Mucosa of descending colon (tissue), 3 donors: ENCODE measurements around the gene CEP112. TPM values are rescaled to one million over a fixed set of nuclear protein-coding genes. Genes with fewer than 3 reads are reported as not detected.

ENCODE experiments used
- ATAC-seq: fragments of 200-7000 bp; cut with Tn5 transposase; one replicate; pipeline ENCODE4 v1.9.1; 2020; ENCODE audit warnings: mild to moderate bottlenecking, moderate library complexity
- DNase-seq, 3 donors: peaks; one replicate each; pipeline ENCODE4 v3.0.0-alpha.2; 2020
- H3K36me3 ChIP-seq: fragments of 200-600 bp; one replicate; pipeline ENCODE4 v1.8.0; 2021; ENCODE audit warnings: low read depth, mild to moderate bottlenecking
- H3K4me1 ChIP-seq: fragments of 200-600 bp; one replicate; pipeline ENCODE4 v1.8.0; 2021; ENCODE audit warnings: low read depth, mild to moderate bottlenecking
- H3K4me3 ChIP-seq: fragments of 200-600 bp; one replicate; pipeline ENCODE4 v1.8.0; 2021; ENCODE audit warnings: mild to moderate bottlenecking
- H3K9me3 ChIP-seq: fragments of 200-600 bp; one replicate; pipeline ENCODE4 v1.8.0; 2021; ENCODE audit warnings: mild to moderate bottlenecking
- CTCF ChIP-seq: fragments of 200-600 bp; IDR thresholded peaks from one replicate; pipeline ENCODE4 v1.8.0; 2022; ENCODE audit warnings: antibody characterized with exemption, mild to moderate bottlenecking
- intact Hi-C, 2 donors: fragments of 100-400 bp; cut with DNase I in 1 of 2; cut with micrococcal nuclease in 1 of 2; formaldehyde crosslinking; loops; one replicate each; pipeline versions ENCODE4 v1.11.0 to v1.11.1; 2022; cut with DNase I, micrococcal nuclease
- total RNA-seq, 3 donors: library from RNA; stranded (reverse); fragmentation: NEBNext Ultra II Directional in 2 of 3; extraction: Animal tissue kit (Norgen Biotek cat#: 25700) in 2 of 3; gene quantifications; one replicate each; pipeline versions ENCODE4 v1.2.1 to v1.2.4, GENCODE V29; 2021 to 2023
- donor health status: DM: no; HTN: no; CAD: no; lungs with moderate emphysema.
- donor health status: DM: no; HTN: no; CAD: no.
- donor health status: DM: no; HTN: yes; CAD: no.

Gene CEP112
- total RNA-seq, 3 donors from 2014 or later: 6.3 to 18.5 (median 7.0) TPM

- no peaks in the 10 kb centered on the region for H3K36me3 ChIP-seq
- intact Hi-C loops: no loop called here
- H3K9me3 ChIP-seq: peaks cover under 1% of the 10 kb centered on the region
- H3K4me3 ChIP-seq: no peak overlapping the region
- no peak for DNase-seq
- H3K4me1 ChIP-seq: no peaks in the 10 kb centered on the region
- no peak for TF ChIP-seq CTCF
- no peak for ATAC-seq
Measured at GRCh38 chr17:65994114-65994513, 197.8 kb downstream of the CEP112 start.

GRCh38 chr17:65990593-65990992 is 201.3 kb downstream of the CEP112 start:
- H3K36me3 ChIP-seq: no peaks in the 10 kb centered on the region
- no peak overlapping the region for H3K4me3 ChIP-seq
- no peak for ATAC-seq
- intact Hi-C loops: no loop called here
- H3K4me1 ChIP-seq: no peaks in the 10 kb centered on the region
- TF ChIP-seq CTCF: no peak
- DNase-seq: no peak
- peaks cover 13% of the 10 kb centered on the region for H3K9me3 ChIP-seq

GRCh38 chr17:65988451-65988850 is 203.5 kb downstream of the CEP112 start:
- no peak for ATAC-seq
- Histone ChIP-seq H3K36me3 (no peaks in the 10 kb centered on the region), H3K9me3 (peaks cover 13% of the 10 kb centered on the region), H3K4me1 (no peaks in the 10 kb centered on the region), H3K4me3 (no peak overlapping the region)
- TF ChIP-seq CTCF: no peak
- intact Hi-C loops: no loop called here
- DNase-seq: no peak

- intact Hi-C loops: no loop called here
- Histone ChIP-seq H3K9me3 (peaks cover 13% of the 10 kb centered on the region), H3K4me1 (no peaks in the 10 kb centered on the region), H3K4me3 (no peak overlapping the region), H3K36me3 (no peaks in the 10 kb centered on the region)
- peak; percentile 27 for TF ChIP-seq CTCF
- DNase-seq (peak in 1 of 3 donors; percentile 47), ATAC-seq (peak; percentile 91)
Measured at GRCh38 chr17:65987988-65988387, 203.9 kb downstream of the CEP112 start.

- no peak for DNase-seq
- Histone ChIP-seq H3K4me3 (no peak overlapping the region), H3K4me1 (no peaks in the 10 kb centered on the region), H3K9me3 (peaks cover 13% of the 10 kb centered on the region), H3K36me3 (no peaks in the 10 kb centered on the region)
- no peak for TF ChIP-seq CTCF
- intact Hi-C loops: no loop called here
- no peak for ATAC-seq
Measured at GRCh38 chr17:65985571-65985970, 206.4 kb downstream of the CEP112 start.

GRCh38 chr17:65984299-65984698 is 207.6 kb downstream of the CEP112 start:
- ATAC-seq (no peak), DNase-seq (no peak)
- Histone ChIP-seq H3K4me1 (no peaks in the 10 kb centered on the region), H3K36me3 (no peaks in the 10 kb centered on the region), H3K4me3 (no peak overlapping the region), H3K9me3 (peaks cover 13% of the 10 kb centered on the region)
- TF ChIP-seq CTCF: no peak
- intact Hi-C loops: no loop called here
